NCI-H2227 treated with DMSO at 0.1 percent for 48 hours (cell line): ENCODE measurements around the gene CLCN6.

Experiments used
- DNase-seq: peaks from one replicate; lab custom pipeline; 2025; lab: John Stamatoyannopoulos, UW

The CLCN6 gene

DNA sequence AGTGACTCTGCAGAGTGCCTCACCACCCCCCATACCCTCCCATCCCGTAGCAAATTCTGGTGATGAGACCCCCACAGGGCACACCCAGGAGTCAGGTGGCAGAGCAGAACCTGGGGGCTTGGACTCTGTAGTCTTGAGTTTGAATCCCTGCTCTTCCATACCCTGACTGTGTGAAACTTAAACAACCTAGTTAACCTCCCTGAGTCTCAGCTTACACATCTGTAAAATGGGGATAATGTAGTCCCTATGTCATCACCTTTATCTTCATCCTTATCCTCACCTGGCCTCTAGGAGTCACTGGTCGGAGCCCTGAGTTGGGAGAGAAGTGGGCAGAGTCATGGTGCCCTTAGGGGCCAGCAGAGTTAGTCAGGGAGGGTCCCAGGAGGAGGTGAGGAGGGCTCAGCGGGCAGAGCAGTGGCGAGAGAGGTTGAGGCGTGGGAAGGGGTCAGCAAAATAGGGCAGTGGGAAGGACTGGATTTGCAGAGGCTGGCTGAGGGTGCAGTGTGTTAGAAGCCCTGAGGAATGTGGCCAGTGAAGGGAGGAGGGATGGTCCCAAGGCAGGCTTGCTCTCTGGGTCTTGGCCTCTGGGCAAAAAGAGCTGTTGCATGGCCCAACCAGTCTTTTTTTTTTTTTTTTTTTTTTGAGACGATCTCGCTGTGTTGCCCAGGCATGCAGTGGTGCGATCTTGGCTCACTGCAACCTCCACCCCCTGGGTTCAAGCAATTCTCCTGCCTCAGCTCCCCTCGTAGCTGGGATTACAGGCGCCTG is 25.4 kb upstream of the CLCN6 start:
- no peak for DNase-seq

GRCh38 chr1:11781297-11781696 is 24.7 kb upstream of the CLCN6 start:
- DNase-seq, result no peak

DNA sequence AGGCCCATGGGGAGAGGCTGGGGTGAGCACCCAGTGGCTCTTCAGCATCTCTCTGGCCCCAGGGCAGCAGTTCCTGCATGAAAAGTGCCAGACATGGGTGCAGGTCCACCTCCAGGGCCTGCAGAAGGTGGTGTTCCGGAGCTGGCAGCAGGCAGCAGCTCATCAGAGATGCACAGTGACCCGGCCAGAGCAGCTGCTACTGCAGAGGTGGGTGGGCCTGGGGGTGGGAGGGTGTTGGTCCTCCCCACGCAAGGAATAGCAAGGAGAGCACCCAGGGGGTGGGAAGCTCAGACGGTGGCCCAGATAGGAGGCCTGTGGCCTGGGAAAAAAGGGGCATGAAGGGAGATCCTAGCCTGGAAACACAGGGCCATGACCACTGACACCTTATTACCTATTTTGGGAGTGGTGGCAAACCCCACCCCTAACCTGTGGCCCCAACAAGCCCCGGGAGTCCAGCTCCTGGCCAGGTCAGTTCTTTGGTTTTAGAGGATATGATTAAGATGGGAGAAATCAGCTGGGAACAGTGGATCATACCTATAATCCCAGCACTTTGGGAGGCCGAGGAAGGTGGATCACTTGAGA is 23.8 kb upstream of the CLCN6 start:
- no peak for DNase-seq

GRCh38 chr1:11783556-11783955 is 22.4 kb upstream of the CLCN6 start:
- no peak for DNase-seq

- DNase-seq, result no peak
Measured at GRCh38 chr1:11784256-11784992, 21.6 kb upstream of the CLCN6 start.

- no peak for DNase-seq
Measured at GRCh38 chr1:11784993-11785769, 20.8 kb upstream of the CLCN6 start.

- DNase-seq, result no peak
Measured at GRCh38 chr1:11786168-11786567, 19.8 kb upstream of the CLCN6 start.

GRCh38 chr1:11787251-11787803 is 18.7 kb upstream of the CLCN6 start:
- peak; percentile 15 for DNase-seq

GRCh38 chr1:11787804-11788436 is 18.1 kb upstream of the CLCN6 start:
- no peak for DNase-seq

DNA sequence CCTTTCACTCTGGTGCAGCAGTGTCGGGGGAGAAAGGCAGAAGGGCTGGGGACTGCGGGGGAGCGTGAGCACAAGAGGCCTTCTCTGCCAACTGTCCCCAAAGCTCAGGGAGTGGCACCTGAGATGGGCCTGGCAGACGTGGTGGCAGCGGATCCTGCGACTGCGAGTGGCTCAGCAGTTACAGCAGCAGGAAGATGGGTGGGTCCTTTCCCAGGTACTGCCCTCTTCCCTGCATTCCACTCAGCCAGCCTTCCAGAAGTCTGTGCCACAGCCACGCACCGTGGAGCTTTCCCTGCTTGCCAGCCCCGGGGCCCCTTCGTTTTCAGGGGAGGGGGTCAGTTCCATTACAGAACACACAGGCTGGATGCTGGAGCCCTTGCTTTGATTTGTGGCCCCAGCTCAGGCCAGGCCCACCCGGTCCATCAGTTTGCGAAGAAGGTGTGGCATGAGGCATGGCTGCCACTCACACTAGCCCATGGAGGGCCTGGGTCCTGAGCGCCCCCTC is 17.4 kb upstream of the CLCN6 start:
- no peak for DNase-seq

- DNase-seq, result no peak
Measured at GRCh38 chr1:11789126-11790067, 16.6 kb upstream of the CLCN6 start.

- DNase-seq, result no peak
Measured at GRCh38 chr1:11790101-11790879, 15.7 kb upstream of the CLCN6 start.

DNA sequence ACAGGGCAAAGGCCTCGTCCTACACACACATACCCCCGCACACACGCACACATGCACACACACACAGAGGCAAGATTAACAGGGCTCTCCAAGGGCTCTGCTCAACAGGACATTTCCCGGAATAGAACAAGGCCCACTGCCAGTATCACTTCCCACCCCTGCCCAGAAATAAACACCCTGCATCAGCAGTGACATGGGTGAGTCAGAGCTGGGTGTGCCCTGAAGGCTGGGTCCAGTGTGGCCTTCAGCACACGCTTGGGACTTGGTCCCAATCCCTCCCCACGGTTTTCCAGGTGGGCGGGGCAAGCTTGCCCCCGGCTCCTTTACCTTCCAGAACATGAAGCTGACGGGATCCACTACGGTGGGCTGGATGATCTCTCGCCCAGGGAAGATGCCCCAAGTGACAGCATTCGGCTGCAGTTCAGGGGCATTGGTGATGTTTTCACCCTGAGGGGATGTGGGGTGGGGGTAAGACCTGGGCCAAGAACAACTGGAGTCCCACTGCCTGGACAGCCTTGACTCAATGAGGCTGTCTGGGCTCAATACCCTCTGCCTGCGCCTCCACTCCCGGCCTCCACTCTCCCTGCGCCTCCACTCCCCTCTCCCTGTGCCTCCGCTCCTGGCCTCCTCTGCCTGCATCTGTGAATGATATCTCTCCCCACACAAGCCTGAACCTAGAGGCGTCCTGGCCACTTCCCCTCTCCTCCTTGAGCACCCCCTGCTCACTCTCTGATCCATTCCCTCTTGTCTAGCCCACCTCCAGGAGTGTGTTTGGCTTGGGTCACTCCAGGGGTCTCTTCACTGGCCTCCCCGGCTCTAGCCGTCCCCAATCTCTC is 14.9 kb upstream of the CLCN6 start:
- no peak for DNase-seq

DNA sequence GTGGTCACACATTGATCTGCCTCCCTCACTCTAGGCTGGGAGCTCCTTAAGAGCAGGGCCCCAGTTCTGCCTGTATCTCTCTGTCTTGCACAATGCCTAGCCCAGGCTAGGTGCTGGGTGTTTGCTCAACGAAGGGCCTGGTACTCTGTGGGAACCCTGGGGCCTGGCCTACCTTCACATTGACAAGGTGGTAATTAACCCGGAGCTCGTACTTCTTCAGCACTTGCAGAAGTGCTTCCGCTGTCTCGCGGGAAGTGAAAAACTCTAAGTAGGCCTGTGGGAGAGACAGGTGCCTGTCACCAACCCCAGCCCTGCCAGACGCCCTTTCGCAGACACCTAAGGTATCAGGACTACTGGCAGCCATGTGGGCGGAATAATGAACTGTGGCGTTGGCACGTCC is 13.9 kb upstream of the CLCN6 start:
- DNase-seq, result no peak

DNA sequence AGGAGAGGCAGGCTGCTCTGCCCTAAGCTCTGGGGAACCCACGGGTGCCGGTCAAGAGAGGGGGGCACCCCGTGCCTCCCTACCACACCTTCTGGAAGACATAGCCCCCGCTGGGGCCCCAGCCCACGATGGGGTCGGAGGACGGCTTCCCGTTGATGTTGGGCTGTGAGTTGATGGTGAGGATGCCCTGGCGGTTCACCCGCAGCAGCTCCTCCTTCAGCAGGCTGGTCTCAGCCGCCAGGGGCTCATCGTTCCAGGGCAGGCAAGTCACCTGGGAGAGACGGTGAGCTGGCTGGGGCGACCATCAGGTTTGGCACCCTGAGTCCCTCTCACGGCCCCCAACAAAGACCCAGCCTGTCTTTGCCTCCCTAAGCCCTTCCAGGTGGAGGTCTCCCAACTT is 12.2 kb upstream of the CLCN6 start:
- no peak for DNase-seq

DNA sequence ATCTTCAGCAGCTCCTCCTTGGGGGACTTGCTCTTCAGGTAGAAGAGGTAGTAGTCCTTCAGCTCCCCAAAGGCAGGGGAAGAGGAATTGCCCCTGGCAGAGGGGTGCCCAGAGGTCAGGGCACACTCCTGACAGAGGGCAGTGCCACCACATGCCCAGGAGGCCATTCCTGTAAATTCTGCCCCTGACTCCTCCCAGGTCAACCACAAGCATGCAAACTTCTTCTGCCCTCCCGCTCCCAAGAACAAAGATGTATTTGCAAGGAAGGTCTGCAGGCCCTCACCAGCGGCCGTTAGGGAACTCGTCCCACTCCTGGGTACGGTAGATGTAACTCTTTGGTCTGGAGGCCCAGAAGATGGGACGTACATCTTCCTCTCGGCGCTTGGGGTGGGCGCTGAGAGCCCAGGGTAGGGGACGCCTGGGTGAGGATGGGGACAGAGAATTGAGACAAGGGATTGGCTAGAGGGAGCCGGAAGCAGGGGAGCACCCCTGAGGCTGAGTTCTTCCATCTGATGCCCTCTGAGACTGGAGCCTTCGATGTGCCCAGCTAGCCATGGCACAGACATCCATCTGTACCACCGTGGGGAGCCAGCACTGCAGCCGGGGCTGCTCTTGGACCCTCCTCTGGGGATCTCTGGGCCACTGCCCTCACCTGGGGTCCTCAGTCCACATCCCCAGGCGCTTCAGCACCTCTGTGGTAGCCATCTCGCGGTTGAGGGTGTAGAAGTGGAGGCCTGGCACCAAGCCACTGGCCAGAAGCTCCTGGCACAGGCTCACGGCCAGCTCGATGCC is 11.3 kb upstream of the CLCN6 start:
- no peak for DNase-seq

DNA sequence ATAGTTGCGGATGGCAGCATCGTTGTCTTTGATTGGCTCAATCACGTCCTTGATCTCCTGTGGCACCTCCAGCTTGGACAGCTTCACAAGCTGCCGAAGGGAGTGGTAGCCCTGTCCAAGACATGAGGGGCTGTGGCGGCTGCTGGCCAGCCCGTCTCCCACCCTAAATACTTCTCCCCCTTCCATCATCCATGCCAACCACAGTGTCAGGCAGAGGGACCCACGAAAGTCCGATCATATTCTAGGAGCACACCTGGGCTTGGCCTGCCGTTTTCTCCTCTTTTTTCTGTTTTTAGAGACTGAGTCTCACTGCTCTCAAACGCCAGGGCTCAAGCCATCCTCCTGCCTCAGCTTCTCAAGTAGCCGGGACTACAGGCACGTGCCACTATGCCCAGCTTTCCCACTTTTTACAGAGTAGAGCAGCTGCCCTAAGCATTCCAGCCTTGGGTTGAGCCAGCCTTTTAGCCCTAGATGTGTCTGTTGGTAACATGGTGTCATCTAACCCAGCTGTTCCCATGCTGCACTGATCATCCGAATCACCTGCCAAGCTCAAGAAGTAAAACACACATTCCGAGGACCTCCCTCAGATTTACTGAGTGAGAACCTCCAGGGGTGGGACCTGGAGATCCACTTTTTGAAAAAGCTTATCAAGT is 10.6 kb upstream of the CLCN6 start:
- DNase-seq, result no peak
